Activated CD4-positive, CD25-positive, alpha-beta regulatory T cell treated with anti-CD3 and anti-CD28 coated beads, Interleukin-2, amount 50 U/mL, for 72 hours (primary cell): ENCODE data around the gene GPR82.
"Not testable (repeated sequence)": the region's sequence is repeated elsewhere in the genome, so short reads cannot be mapped to it uniquely, and the experiment has no call there.

Source experiments
- DNase-seq: peaks from one replicate; pipeline ENCODE4 v3.0.0; 2021

Gene GPR82

GRCh38 chrX:41723826-41724225 is at the start of gene GPR82:
TSS of gene GPR82 (plus strand) at chrX:41724181. CDS start at chrX:41727027, 2,846 bp downstream.
- DNase-seq = no peak

GRCh38 chrX:41676361-41676760 is 47.6 kb upstream of the GPR82 start:
- DNase-seq = not testable (repeated sequence)

GRCh38 chrX:41677183-41678060 is 46.6 kb upstream of the GPR82 start:
- DNase-seq = no peak

- DNase-seq = no peak
Measured at GRCh38 chrX:41684138-41684537, 39.8 kb upstream of the GPR82 start.

- DNase-seq = no peak
Measured at GRCh38 chrX:41684940-41685339, 39.0 kb upstream of the GPR82 start.

GRCh38 chrX:41686788-41687187 is 37.2 kb upstream of the GPR82 start:
- DNase-seq = no peak

- DNase-seq = no peak
Measured at GRCh38 chrX:41688156-41688555, 35.8 kb upstream of the GPR82 start.

- no peak for DNase-seq
Measured at GRCh38 chrX:41688835-41689234, 35.1 kb upstream of the GPR82 start, which contains the start of gene GPR34. TSS of gene GPR34 (plus strand) at chrX:41688973. CDS start at chrX:41695634, 6,661 bp downstream.

- DNase-seq = no peak
Measured at GRCh38 chrX:41689711-41690110, 34.3 kb upstream of the GPR82 start.

- DNase-seq = no peak
Measured at GRCh38 chrX:41692162-41692749, 31.7 kb upstream of the GPR82 start.

GRCh38 chrX:41693024-41693423 is 31.0 kb upstream of the GPR82 start:
- no peak for DNase-seq

GRCh38 chrX:41695426-41695825 is 28.6 kb upstream of the GPR82 start:
- DNase-seq = no peak

GRCh38 chrX:41703574-41704029 is 20.4 kb upstream of the GPR82 start:
- no peak for DNase-seq

- DNase-seq = no peak
Measured at GRCh38 chrX:41705042-41705441, 18.9 kb upstream of the GPR82 start.

GRCh38 chrX:41705680-41706374 is 18.2 kb upstream of the GPR82 start:
- no peak for DNase-seq

- DNase-seq = no peak
Measured at GRCh38 chrX:41707218-41707617, 16.8 kb upstream of the GPR82 start.

GRCh38 chrX:41708486-41708885 is 15.5 kb upstream of the GPR82 start:
- no peak for DNase-seq

GRCh38 chrX:41711021-41711667 is 12.8 kb upstream of the GPR82 start:
- DNase-seq = no peak

- DNase-seq = no peak
Measured at GRCh38 chrX:41716222-41716621, 7.8 kb upstream of the GPR82 start.

GRCh38 chrX:41716767-41717473 is 7.1 kb upstream of the GPR82 start:
- DNase-seq = no peak

- DNase-seq = no peak
Measured at GRCh38 chrX:41718481-41719235, 5.3 kb upstream of the GPR82 start.

GRCh38 chrX:41719610-41720009 is 4.4 kb upstream of the GPR82 start:
- DNase-seq = not testable (repeated sequence)
